Myocyte (in vitro differentiated cells): Measurements from ENCODE around the gene PLEKHA6. TPM values are rescaled to one million over a fixed set of nuclear protein-coding genes. Genes with fewer than 3 reads are reported as not detected.

ENCODE experiments used
- DNase-seq: peaks from one replicate; pipeline ENCODE4 v3.0.0-alpha.2; 2012; ENCODE audit warnings: low read depth
- total RNA-seq: library from RNA; depleted of rRNA; stranded (reverse); fragments of >200 nt; gene quantifications from 2 replicates; pipeline ENCODE4 v1.2.3, GENCODE V29; 2014

PLEKHA6 gene
- total RNA-seq, 1 donor from 2014 or later = 16.7 TPM

- DNase-seq = no peak
Observed at GRCh38 chr1:204194080-204194479, 165.6 kb downstream of the PLEKHA6 start.

- DNase-seq = no peak
Observed at GRCh38 chr1:204192589-204193352, 167.0 kb downstream of the PLEKHA6 start.

DNA sequence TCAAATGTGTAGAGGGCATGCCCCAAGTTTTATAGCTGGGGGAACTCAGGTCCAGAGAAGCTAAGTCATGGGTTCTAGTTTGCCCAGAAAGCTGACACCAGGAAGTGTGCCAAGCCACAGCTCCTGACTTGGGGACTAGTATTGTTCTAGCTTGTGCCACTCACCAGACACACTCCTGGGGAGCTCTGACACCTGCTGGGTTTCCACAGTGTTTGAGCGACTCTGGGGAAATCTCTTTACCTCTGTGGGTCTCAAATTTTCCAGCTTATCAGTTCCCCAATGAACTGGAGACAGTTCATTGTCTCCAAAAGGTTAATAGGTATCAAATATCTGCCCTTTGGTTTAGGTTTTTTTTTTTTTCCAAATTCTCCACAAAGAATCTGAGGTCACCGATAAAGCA lies 167.7 kb downstream of the PLEKHA6 start:
- no peak for DNase-seq

- no peak for DNase-seq
Observed at GRCh38 chr1:204191456-204191855, 168.3 kb downstream of the PLEKHA6 start.

DNA sequence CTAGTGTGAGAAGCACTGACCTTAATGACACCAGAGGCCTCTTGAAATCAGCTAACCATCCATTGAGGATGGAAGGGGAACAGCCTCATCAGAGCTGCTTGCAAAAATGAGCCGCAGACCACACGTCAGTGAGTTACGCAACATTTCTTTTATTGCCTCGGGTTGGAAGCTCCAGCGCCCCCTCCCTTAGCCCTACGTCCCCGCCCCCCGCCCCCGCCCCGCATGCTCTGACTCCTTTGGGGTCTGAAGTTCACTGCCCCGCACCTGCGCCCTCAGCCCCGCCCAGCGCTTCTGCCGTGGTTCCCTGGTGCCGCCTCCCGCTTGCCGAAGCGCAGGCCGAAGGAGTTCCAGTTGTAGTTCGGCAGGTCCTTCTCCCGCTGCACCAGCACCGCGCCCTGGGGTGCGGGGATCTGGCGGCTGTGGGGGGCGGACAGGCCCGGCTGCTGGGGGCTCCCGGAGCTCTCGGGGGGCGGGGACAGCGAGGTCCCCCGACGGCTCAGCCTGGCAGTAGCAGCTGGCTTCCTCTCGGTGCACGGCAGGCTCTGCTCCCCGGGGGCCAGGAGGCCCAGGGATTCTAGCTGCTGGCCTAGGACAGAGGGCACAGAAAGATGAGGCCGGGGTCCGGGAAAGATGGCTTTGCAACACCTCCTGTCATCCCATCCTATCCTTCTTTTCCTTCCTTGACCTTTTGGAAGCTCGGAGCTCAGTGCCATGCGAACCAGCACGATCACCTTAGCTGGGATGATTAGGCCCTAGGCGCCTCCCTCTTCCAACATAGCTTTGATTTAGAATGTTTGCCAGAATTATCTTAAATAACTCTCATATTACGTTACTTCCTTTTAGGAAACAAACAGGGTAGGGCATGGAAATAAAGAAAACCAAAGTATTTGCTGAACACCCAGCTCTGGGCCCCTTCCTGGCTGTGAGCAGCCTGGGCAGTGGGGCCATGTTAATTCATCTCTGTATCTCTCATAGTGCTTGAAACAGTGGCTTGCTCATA lies 169.2 kb downstream of the PLEKHA6 start:
- DNase-seq = peak; percentile 43

- DNase-seq = no peak
Observed at GRCh38 chr1:204188959-204189639, 170.6 kb downstream of the PLEKHA6 start.

DNA sequence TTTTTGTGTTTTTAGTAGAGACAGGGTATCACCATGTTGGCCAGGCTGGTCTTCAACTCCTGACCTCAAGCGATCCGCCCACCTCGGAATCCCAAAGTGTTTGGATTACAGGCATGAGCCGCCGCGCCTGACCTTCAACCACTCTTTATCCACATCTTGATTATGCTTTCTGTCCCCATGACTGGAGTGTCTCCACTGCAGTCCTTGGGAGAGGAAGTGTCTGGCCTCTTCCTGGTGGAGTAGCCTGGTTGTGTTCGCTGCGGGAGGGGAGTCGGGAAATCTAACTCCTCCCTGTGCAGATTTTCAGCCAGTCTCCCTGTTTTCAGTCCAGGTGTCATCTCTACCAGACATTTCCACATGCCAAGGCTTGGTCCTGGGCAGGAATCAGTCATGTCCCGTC lies 173.1 kb downstream of the PLEKHA6 start:
- no peak for DNase-seq

- no peak for DNase-seq
Observed at GRCh38 chr1:204181116-204181515, 178.6 kb downstream of the PLEKHA6 start.

DNA sequence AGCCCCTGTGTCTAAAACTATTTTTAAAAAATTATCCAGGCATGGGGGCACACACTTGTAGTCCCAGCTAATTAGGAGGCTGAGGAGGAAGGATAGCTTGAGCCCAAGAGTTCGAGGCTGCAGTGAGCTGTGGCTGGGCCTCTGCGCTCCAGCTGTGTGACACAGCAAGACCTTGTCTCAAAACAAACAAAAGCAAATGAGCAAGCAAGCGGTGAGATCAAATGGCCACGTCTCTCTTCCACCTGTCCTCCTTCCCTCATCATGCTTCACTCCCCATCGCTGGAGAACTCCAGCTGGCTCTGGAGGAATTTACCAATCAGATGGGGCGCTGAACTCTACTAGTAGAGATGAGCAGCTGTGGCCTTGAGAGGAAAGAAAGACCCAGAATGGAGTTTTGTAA lies 179.6 kb downstream of the PLEKHA6 start:
- peak; percentile 79 for DNase-seq

DNA sequence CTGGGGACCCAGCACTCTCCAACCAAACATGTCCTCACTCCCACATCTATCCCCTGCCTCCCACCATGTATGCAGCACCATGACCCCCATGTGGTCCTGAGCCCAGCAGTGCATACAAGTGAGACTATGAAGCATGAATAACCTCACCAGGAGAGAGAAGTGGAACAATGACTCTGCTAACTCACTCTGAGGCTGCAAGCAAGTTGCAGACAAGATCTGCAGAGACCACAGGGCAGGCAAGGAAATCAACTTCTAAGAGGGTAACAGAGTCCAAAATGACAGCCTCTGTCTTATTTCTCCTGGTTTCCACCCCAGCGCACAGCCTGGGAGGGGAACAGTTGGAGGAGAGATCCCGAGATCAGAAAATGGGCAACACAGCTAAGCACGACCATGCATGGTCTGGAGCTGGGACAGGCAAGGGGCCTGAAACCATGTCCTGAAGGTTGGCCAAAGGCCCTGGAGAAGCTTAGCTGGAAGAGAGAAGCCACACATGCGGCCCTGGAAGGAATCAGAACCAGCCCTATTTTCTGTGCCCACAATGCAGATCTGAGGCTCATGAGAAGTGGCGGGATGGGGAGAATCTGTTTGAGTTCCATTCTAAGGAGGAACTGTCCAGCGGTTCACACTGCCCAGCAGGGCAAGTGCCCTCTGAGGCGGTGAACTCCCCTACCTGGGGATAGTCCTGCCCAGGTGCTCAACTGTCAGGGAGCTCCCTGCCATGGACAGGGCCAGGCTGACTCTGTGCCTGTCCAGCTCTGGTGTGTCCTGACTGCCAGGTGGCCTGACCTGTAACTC lies 181.0 kb downstream of the PLEKHA6 start:
- no peak for DNase-seq

DNA sequence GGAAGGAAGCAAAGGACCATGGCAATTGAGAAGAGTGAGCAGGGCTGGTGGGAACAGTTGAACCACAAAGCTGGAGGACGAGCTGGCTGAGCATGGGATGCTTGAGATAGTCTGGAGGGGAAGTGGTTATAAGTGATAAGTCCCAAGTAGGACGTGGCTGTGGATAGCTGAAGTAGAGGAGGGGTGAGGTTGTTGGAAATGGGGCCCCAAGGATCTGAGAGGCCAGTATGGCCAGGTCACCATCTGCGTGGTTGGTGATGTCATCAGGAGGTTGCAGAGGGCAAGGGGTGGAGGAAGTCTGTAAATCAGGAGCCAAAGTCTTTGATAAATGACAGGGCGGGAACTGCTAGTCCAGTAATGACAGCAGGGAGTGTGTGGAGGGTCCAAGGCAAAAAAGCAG lies 182.6 kb downstream of the PLEKHA6 start:
- no peak for DNase-seq

DNA sequence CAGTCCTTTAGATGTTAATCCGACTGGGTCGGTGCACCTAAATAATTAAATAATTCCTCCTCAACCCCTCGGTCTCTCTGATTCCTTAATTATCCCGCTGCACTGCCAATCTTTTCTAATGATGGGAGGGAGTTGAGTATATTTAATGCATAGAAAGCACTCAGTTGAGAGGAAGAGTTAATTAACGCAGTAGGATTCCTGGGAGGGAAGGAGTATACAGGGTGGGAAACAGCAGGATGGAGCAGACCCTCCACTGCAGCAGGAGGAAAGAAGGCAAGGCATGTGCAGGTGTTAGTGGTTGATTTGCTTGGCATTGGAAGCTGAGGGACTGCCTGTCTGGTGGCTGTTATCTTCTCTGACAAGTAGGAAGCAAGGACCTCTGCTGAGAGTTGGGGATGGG lies 183.7 kb downstream of the PLEKHA6 start:
- no peak for DNase-seq

- DNase-seq = no peak
Observed at GRCh38 chr1:204174958-204175357, 184.8 kb downstream of the PLEKHA6 start.

- DNase-seq = no peak
Observed at GRCh38 chr1:204172404-204173029, 187.2 kb downstream of the PLEKHA6 start.

- no peak for DNase-seq
Observed at GRCh38 chr1:204171751-204172178, 188.0 kb downstream of the PLEKHA6 start.

- no peak for DNase-seq
Observed at GRCh38 chr1:204170494-204171155, 189.1 kb downstream of the PLEKHA6 start.

DNA sequence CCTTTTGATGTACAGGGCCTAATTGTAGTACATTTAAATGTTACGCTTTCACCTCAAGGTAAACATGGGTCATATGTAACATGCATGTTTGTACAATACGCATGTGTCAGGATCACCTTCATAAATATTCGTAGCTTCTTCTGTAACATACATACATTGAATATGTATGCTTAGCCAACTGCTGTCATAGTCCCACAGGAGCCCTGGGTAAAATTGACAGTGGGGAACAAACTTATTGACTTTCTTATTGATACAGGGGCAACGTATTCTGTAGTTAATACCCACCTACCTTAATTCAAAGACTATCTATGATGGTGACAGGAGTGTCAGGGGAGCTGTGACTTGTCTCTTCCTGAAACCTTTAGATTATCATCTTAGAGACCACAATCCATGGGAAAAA lies 189.9 kb downstream of the PLEKHA6 start:
- DNase-seq = no peak
